LHCN-M2 (cell line): ENCODE results near the gene VAV2. TPM values are rescaled to one million over a fixed set of nuclear protein-coding genes. Genes with fewer than 3 reads are reported as not detected.
"Not testable (repeated sequence)": the region's sequence is repeated elsewhere in the genome, so short reads cannot be mapped to it uniquely, and the experiment has no call there.

Experiments
- DNase-seq: peaks from one replicate; pipeline ENCODE4 v3.0.0-alpha.2; 2012; ENCODE audit warnings: low read depth
- total RNA-seq: library from RNA; depleted of rRNA; stranded (reverse); fragments of >200 nt; gene quantifications from 2 replicates; pipeline ENCODE4 v1.2.3, GENCODE V29; 2014

The VAV2 gene
- total RNA-seq, 1 experiment from 2014 or later, result 13.0 TPM

- no peak for DNase-seq
These were observed 220.3 kb downstream of the VAV2 start for GRCh38 chr9:133771486-133772482.

GRCh38 chr9:133770076-133770777 lies 221.9 kb downstream of the VAV2 start:
- no peak for DNase-seq

- no peak for DNase-seq
These were observed 222.5 kb downstream of the VAV2 start for GRCh38 chr9:133769511-133770075.

DNA sequence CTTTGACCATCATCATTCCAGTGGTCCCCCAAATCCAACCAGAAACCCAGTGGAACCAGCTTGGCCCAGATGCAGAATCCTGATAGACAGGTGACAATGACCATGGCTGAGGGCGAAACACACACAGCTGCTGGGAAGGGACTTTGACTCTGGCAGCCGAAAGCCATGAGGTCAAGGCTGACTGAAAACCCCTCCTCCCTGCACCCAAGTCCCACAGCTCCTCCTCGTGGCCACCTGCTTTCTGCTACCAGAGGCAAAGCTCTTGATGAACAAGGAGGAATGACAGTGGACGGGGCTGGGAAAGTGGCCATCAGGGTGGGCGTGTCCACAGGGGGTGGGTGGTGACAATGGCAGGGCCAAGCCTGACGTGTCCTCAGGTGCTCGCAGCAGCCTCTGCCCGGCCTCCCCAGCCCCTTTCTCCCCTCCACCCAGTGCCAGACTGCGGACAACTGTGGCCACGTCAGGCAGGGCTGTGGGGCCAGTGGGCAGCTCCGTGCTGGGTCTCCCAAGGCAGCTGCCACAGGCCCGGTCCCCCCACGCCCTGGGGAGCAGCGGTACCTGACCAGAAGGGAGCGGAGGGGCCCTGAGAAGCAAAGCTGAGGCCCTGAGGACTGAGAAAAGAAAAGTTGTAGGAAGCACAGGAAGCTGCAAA lies 223.1 kb downstream of the VAV2 start:
- DNase-seq, result no peak

GRCh38 chr9:133768371-133768858 lies 223.7 kb downstream of the VAV2 start:
- DNase-seq, result no peak

DNA sequence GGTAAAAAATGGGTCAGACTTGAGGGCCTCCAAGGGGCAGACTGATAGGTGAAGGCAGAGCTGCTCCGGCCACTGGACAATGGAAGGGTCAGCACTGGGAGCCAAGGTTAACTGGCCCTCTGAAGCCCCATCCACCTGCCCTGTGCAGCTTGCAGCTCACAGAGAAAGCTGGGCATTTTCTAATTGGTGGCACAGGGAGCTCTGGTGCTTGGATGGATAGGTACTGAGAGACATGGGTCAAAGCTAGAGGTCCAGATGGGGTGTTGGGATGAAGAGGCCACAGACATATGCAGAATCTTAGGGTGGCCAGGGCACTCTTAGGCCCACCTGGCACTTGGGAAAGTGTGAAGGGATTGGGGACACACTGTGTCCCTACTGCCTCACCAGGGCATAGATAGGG lies 224.5 kb downstream of the VAV2 start:
- no peak for DNase-seq

GRCh38 chr9:133767008-133767407 lies 225.1 kb downstream of the VAV2 start:
- DNase-seq, result no peak

DNA sequence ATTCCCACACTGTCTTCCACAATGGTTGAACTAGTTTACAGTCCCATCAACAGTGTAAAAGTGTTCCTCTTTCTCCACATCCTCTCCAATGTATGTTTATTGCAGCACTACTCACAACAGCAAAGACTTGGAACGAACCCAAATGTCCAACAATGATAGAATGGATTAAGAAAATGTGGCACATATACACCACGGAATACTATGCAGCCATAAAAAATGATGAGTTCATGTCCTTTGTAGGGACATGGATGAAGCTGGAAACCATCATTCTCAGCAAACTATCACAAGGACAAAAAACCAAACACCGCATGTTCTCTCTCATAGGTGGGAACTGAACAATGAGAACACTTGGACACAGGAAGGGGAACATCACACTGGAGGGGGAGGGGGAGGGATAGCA lies 225.9 kb downstream of the VAV2 start:
- DNase-seq, result not testable (repeated sequence)

- DNase-seq, result no peak
These were observed 228.6 kb downstream of the VAV2 start for GRCh38 chr9:133763272-133764183.

DNA sequence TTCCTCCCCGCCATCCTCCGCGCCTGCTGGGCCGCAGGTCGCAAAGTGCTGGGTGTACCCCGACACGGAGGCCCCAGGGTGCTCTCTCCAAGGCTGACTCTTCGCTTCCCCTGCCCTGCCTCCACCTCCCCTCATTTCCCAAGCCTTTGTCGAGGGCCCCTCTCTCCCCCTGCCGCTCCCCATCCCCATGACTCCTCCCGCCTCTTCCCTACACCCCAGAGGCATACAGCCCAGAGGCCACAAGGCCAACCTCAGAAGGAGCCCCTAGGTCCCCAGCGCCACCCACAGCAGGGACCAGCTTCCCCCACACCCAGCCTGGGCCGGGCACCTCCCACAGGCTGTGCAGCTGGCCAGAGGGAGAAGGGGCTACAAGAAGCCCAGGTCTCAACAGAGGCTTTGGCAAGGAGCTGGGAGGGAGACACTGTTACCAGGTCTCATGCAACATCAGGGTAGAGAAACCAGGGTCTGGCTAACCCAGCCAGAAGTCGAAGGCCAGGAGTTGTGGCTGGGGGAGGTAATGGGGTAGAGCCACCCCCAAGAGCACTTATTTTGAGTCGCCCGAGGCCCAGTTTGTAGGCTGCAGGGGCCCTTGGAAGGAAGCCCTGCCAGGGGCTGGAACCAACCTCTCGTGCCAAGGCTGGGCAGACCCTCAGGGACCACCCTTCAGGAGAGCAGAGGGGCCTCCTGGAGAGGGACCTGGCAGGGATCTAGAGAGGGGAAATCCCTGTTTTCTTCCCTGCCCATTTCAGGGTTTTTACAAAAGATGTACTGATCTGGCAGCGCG lies 229.4 kb downstream of the VAV2 start:
- DNase-seq, result no peak

DNA sequence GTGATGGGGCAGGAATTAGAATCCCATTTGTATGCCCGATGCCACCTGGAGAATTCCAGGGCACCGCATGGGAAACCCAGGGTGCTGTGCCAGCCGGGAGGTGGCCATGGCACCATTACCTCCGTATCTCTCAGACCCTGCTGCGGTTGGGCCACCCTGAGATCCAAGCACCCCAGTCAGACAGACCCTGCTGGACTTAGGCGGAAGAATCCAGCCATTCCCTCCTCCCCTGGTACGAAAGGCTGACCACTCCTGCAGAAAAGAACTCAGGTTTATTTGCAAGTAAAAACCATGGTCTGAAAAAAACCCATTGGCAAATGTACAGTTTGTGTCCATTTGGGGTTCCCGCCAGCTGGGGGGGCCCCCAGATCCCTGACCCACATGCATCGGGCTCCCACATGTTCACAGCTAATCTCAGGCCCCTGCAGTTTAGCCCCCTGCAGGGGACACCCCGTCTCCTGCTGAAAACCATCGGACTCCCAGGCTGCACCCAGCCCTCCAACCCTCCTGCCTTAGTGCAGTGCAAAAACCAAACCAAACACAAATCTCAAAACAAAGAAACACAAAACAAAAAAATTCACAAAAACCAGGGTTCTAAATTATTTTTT lies 230.4 kb downstream of the VAV2 start:
- DNase-seq, result no peak

GRCh38 chr9:133760713-133761290 lies 231.3 kb downstream of the VAV2 start:
- no peak for DNase-seq

DNA sequence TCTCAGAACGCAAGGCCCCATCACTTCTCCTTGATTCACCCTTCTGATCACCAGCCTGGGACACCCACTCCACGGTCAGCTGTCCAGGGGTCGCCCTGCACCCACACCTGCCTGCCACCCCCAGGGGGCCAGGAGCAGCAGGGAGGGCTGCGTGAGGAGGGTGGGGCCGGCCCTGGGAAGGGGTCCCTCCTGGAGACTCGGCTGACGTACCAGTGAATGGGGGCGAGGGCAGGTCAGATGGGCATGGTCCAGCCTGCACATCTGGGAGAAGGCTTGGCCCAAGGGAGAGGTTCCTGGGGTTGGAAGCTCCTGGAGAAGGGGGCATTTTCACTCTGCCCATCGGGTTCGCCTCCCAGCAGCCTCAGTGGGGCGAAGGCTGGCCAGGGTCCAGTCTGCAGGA lies 232.2 kb downstream of the VAV2 start:
- no peak for DNase-seq

GRCh38 chr9:133759146-133759900 lies 232.8 kb downstream of the VAV2 start:
- no peak for DNase-seq

- DNase-seq, result no peak
These were observed 233.9 kb downstream of the VAV2 start for GRCh38 chr9:133758228-133758627.

- DNase-seq, result no peak
These were observed 237.4 kb downstream of the VAV2 start for GRCh38 chr9:133754688-133755227.

- no peak for DNase-seq
These were observed 237.9 kb downstream of the VAV2 start for GRCh38 chr9:133754187-133754586.
